ENCODE measurements around the gene MACROD2.
"Not testable (repeated sequence)": the region's sequence is repeated elsewhere in the genome, so short reads cannot be mapped to it uniquely, and the experiment has no call there.

MACROD2 gene

GRCh38 chr20:14966203-14966602 lies 970.9 kb downstream of the MACROD2 start:
- H3K4me3 ChIP-seq (ENCODE audit: low read depth, low read length), result no peak overlapping the region

GRCh38 chr20:14966808-14967207 lies 971.5 kb downstream of the MACROD2 start:
- H3K4me3 ChIP-seq (ENCODE audit: low read depth, low read length), result no peak overlapping the region

GRCh38 chr20:14972256-14972655 lies 976.9 kb downstream of the MACROD2 start:
- H3K4me3 ChIP-seq (ENCODE audit: low read depth, low read length), result no peak overlapping the region

GRCh38 chr20:14972690-14973089 lies 977.4 kb downstream of the MACROD2 start:
- H3K4me3 ChIP-seq (ENCODE audit: low read depth, low read length), result no peak overlapping the region

GRCh38 chr20:14979453-14979986 lies 984.2 kb downstream of the MACROD2 start:
- no peak overlapping the region for H3K4me3 ChIP-seq (ENCODE audit: low read depth, low read length)

- H3K4me3 ChIP-seq (ENCODE audit: low read depth, low read length), result not testable (repeated sequence)
Measured at GRCh38 chr20:14981486-14981885, 986.2 kb downstream of the MACROD2 start.

GRCh38 chr20:14982324-14982723 lies 987.0 kb downstream of the MACROD2 start:
- H3K4me3 ChIP-seq (ENCODE audit: low read depth, low read length), result not testable (repeated sequence)

- H3K4me3 ChIP-seq (ENCODE audit: low read depth, low read length), result no peak overlapping the region
Measured at GRCh38 chr20:14984305-14984704, 989.0 kb downstream of the MACROD2 start.

GRCh38 chr20:14984768-14985622 lies 989.7 kb downstream of the MACROD2 start:
- H3K4me3 ChIP-seq (ENCODE audit: low read depth, low read length), result no peak overlapping the region

GRCh38 chr20:14986026-14986655 lies 990.8 kb downstream of the MACROD2 start:
- H3K4me3 ChIP-seq (ENCODE audit: low read depth, low read length), result no peak overlapping the region

- no peak overlapping the region for H3K4me3 ChIP-seq (ENCODE audit: low read depth, low read length)
Measured at GRCh38 chr20:14986656-14987055, 991.3 kb downstream of the MACROD2 start.

- H3K4me3 ChIP-seq (ENCODE audit: low read depth, low read length), result no peak overlapping the region
Measured at GRCh38 chr20:14989535-14990290, 994.4 kb downstream of the MACROD2 start.

- no peak overlapping the region for H3K4me3 ChIP-seq (ENCODE audit: low read depth, low read length)
Measured at GRCh38 chr20:14991023-14991422, 995.7 kb downstream of the MACROD2 start.

GRCh38 chr20:14992153-14992552 lies 996.8 kb downstream of the MACROD2 start:
- no peak overlapping the region for H3K4me3 ChIP-seq (ENCODE audit: low read depth, low read length)

- H3K4me3 ChIP-seq (ENCODE audit: low read depth, low read length), result no peak overlapping the region
Measured at GRCh38 chr20:14992961-14993360, 997.6 kb downstream of the MACROD2 start.

GRCh38 chr20:14996883-14997672 lies 1001.8 kb downstream of the MACROD2 start:
- no peak overlapping the region for H3K4me3 ChIP-seq (ENCODE audit: low read depth, low read length)

GRCh38 chr20:14997791-14998190 lies 1002.5 kb downstream of the MACROD2 start:
- no peak overlapping the region for H3K4me3 ChIP-seq (ENCODE audit: low read depth, low read length)

GRCh38 chr20:15005300-15005986 lies 1010.1 kb downstream of the MACROD2 start:
- H3K4me3 ChIP-seq (ENCODE audit: low read depth, low read length), result no peak overlapping the region

- no peak overlapping the region for H3K4me3 ChIP-seq (ENCODE audit: low read depth, low read length)
Measured at GRCh38 chr20:15011631-15012030, 1016.3 kb downstream of the MACROD2 start.

- H3K4me3 ChIP-seq (ENCODE audit: low read depth, low read length), result no peak overlapping the region
Measured at GRCh38 chr20:15012566-15012965, 1017.2 kb downstream of the MACROD2 start.

Measured in iPS-11a (cell line).